Fibroblast of peridontal ligament (primary cell): Measurements from ENCODE around the gene CNTNAP5.
A peak's percentile ranks its signal among the peaks of the same experiment; 100 is the strongest.

ENCODE experiments used
- DNase-seq: peaks from one replicate; pipeline ENCODE4 v3.0.0-alpha.2; 2010; ENCODE audit errors: extremely low read depth

Gene CNTNAP5

DNA sequence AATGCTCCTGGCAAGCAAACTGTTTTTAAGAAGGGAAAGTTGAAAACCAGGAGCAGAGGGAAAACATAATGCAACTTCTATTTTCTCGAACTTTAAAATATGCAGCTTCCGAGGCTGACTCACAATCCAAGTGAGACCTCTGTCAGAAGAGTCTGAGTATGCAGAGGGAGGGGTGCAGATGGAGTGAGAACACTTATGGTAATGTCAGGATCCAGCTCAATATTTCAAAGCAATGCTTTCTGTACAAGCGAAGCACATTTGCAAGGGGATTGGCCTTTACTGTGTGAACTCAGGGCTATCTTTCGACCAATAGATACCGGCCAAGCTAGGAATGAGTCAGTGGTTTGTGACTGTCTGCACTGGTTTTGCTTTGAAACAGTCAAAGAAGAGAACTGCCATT lies 242.7 kb downstream of the CNTNAP5 start:
- peak; percentile 55 for DNase-seq

DNA sequence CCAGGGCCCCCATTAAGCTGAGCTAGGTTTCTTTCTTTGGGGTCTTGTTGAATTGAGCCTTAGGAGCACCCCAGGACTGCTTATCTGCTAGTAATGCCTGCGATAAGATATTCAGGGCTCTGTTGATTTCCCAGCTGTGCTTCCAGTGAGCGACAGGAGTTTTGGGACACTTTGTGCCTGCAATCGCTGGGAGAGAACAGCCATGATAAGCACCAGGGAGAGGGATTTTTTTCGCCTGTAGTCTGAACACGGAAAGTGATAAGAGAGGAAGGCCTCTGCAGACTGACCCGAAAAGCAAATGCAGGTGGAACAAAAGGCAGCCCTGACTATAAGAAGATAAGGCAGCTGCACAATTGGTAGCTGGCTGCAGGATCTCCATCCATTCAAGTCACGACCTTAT lies 244.3 kb downstream of the CNTNAP5 start:
- no peak for DNase-seq

DNA sequence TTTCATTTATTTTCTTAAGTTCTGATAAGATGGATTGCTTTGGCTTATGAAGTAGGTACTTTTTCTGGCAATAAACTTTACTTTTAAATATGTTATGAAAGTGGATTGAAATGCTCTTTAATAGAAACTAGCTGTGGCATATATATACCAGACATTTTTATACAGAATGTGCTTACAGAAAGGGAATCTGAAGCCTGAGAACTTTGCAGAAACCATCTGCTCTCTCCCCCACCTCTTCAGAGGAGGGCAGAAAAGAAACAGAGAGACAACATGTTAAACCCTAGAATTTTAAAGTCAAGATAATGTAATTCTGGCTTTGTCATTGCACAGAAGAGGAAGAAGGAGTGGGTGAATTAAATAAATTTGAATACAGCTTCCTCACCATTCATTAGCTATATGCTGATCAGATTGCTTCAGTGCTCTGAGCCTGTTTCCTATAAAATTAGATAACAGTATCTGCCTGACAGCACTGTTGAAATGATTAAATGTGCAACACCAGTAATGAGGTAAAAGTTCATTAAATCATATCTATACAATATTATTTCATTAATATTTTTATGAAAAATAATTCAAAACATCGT lies 247.3 kb downstream of the CNTNAP5 start:
- DNase-seq, result no peak

DNA sequence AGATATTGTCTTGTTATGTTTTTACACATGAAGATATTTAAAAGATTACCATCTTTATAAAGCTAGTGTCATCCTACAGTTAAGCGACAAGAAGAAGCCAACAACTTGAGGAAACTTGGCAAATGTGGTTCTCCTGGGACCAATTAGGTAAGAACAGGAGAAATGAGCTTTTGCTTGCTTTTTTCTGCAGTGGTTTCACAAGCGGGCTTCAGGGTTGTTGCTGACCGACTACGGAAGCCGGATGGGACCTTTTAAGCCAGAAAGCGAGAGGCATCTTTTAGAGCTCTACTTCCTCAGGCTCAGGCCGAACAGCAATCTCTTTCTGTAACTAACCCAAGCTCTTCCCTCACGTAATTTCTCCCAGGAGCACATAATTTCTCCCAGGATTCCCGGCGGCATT lies 256.5 kb downstream of the CNTNAP5 start:
- DNase-seq, result no peak

DNA sequence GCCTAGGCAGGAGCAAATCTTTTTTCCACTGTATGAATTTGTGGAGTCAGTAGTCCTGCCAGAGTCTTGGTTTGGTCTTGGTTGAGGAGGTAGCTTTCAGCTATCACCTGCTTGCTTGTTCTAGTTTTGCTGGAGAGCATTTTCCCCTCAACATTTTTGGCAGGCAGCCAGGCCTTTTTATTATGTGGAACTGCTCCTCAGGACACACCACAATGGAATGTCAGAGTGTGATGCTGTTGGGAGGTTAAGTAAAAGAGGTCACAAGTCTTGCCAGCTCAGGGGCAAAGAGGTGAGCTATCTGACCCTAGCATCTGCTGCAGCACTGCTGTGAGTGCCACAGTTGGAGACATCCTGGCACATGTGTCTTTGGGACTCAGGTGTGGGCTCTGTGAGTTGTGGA lies 258.0 kb downstream of the CNTNAP5 start:
- no peak for DNase-seq

DNA sequence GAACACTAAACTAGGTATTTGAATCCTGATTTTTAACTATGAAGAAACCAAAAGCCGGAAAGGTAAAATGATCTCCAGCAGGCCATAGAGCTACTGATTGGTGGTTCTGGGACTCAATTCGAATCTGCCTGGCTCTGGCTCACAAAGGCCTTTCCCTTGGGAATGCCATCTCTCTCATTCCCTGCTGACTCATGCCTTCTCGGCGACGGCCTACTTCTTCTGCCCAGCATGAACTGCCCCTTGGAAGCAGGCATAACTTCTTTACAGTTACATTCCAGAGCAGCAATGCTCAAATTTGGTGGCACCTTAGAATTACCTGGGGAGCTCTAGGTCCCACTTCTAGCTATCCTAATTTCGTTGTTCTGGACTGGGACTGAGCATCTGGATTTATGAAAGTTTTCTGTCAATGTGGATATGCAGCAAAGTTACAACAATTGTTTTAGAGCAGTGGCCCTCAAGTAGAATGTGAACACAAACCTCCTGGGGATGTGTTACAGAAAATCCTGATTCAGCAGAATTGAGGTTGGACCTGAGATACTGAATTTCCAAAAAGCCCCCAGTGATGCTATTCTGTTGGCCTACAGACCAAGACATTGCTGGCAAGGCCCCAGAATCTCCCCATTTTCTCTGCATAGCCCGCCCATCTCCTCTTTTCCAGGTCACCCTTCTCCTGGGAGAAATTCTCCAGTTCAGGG lies 261.1 kb downstream of the CNTNAP5 start:
- DNase-seq, result peak; percentile 26

DNA sequence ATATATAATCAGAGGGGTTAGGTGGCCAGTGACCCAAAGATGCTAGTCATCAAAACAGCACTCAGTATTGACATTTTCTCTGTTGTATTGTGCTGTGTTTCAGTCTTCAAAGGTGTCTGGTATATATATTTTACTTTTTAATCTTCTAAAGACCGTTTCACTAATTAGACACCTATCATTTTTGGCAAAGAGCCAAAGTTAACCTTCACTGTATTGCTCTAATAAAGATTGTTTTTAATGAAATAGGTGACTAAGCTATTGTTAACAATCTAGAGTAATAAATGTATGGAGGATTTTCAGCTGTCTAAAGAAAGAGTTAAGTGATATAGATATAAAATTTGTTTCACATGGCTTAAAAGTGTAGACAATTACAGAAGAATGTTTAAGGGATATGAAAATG lies 264.0 kb downstream of the CNTNAP5 start:
- DNase-seq, result no peak

DNA sequence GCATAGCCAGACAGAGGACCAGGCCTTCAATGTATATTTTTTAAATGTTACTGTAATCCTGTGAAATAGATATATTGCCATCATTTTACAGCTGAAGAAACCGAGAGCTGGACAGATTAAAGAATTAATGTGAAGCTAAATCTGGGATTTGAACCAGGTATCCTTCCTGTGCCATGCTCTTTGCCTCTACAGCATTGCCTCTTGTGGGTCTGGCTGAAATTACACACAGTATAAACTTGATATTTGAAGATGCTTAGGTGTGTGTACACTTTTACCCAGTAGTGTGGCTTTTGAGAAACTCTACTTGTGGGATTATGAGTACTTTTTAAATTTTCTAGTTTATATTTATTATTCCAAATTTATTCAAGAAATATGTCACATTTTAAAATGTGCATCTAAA lies 264.5 kb downstream of the CNTNAP5 start:
- no peak for DNase-seq

DNA sequence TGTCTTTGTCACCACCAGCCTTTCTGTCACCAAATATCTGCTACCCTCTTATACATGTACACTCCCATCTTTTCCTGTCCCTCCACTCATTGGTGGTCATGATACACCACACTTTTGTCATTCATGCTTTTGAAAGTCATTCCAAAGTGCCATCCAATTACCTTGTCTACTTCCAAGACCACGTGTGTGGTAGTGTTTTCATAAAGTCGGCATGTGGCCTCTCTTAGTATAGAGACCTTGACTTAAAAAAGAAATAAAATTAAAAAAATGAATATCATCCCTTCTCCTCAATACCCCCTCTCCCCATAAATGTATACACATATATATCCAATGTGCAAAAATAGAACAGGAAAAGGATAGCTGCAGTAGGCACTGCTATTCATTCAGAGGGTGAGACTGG lies 271.4 kb downstream of the CNTNAP5 start:
- DNase-seq, result no peak

DNA sequence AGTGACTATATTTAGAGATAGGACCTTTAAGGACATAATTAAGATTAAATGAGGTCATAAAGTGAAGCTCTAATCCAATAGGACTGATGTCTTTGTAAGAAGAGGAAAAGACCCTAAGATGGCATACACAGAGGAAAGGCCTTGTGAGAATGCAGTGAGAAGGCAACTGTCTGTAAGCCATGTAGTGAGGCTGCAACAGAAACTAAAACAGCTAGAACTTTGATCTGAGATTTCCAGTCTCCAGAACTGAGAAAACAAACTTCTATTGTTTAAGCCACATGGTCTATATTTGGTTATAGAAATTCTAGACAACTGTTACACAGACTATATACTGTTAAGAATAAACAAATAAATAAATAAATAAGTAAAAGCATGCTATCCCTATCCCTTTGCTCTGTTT lies 276.8 kb downstream of the CNTNAP5 start:
- no peak for DNase-seq

DNA sequence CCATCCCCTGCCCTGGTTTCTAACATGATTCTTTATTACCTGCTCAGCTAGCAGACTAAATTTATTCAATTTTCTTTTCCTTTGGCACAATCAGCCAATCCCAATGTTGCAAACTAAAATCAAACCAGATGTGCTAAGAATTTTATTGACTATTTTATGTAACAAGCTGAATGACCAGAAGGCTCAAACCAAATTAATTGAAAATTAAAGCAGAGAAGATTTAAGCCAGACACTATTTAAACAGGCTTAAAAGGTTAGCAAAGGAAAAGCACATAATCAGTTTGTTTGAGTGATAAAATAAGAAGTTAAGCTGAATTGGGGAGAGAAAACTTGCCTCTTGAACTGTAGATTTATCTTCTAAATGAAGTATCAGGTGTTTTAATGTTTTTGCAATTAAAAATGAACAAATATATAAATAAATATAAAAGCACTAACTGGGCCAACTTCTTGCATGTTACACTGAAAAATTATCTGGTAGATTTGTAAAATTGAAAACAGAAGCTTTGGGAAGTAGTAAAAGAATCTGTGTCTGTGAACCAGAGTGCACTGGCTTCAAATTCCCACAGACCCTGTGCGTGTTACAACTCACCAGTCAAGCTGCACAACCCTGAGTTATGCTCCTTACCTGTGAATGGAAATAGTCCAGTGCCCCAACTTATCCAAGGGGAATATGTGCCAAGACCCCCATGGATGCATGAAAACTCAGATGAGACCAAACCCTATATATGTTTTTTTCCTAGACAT lies 283.4 kb downstream of the CNTNAP5 start:
- DNase-seq, result no peak

DNA sequence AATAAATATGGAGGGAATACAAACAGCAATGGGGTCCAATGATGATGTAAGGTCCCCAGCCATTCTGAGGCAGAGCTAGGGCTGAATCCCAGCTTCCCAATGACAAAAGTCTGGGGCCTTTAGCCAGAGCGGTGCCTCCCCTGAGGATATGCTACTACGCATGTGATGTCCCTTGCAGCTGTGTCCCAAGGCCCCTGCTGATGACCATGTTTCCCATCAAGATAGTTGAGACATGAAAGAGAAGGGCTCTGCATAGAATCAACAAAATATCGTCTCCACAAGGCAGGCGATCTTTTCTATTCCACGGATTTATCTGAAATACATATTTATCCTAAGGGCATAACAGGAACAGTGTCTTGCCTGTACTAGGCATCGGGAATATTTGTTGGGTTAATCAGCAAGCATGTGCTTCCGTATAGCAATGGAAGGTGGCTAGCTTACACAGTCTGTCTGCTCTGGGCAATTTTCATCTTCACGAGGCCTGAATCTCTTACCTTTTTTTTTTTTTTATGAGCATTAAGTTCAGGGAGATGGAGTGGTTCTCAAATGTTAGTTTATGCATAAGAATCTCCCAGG lies 284.6 kb downstream of the CNTNAP5 start:
- no peak for DNase-seq

DNA sequence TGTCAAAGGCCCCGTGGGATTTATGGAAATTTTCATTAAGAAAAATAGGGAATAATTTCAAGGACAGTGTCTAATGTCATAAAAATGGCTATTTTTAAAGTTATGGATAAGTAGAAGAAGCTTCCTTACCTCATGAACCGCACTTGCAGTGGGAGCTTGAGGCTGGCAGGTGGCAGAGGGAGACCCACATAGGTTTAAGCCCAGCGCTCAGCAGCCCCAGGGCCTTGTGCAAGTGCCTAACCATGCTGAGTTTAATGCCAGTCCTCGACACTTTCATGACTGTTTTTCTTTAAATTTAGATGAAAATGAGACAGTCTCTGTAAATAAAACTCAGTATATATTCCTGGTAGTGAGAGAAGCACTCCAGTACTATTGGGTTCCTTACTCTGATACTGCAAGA lies 285.6 kb downstream of the CNTNAP5 start:
- DNase-seq, result no peak

DNA sequence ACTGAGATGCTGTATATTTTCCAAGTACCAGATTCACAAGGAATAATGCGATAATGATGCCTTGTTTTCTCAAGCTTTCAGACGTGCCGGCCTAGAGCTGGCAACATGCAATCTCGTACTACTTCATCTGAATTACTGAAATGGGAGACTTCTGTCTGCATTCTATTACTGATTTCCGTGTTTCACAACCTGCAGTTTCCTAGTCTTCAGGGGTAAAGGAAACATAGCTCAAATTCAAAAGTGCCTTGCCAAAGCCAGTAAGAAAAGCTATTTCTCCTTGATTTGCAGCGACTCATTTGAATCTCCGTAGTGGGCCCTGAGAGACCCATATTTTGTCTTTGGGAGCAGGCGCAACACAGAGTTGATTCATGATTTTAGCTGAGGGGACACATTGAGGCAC lies 289.0 kb downstream of the CNTNAP5 start:
- no peak for DNase-seq

DNA sequence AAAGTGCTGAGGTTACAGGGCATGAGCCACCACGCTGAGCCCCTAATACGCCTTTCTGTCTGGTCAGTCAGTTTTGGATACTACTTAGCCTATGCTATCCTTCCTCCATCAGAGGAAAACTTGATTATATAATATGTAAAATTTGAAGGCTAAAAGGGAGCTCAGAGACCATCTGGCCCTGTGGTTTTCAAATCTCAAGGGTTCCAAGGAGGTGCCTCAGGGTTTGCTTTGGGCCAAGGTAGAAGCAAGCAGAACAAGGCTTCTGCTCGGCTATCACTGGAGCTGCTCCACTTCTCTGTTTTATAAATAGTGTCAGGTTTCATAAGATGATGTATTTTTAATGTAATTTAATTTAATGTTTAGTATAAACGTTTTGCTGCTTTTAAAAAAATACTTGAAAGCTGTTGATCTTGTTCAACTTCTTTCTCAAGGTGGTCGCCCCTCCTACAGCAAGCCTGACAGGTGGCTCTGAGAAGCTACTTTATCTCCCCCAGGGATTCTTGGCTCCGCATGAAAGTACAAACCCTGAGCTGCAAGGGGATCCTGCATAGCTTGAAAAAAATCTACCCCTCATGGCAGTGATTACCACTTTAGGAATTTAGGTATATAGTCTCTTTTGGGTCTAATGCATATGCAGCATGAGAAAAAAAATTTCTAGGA lies 290.3 kb downstream of the CNTNAP5 start:
- DNase-seq, result no peak

DNA sequence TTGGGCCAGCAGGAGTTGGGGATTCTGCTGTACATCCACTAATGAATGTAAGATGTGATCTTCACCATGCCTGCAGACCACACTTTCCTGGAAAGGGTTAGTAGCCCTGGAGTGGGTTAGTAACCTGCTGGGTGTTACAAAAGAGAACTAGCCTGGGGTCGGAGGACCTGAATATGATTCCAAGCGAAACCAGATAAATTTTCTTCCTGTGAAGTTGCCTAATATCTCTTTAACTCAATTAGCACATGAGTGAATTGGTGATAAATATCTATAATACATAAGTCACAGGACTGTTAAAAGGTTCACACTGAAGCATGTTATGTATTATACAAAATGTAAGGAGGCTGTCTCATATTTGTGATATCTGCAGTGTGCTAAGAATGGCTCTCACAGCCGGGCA lies 291.0 kb downstream of the CNTNAP5 start:
- DNase-seq, result no peak

DNA sequence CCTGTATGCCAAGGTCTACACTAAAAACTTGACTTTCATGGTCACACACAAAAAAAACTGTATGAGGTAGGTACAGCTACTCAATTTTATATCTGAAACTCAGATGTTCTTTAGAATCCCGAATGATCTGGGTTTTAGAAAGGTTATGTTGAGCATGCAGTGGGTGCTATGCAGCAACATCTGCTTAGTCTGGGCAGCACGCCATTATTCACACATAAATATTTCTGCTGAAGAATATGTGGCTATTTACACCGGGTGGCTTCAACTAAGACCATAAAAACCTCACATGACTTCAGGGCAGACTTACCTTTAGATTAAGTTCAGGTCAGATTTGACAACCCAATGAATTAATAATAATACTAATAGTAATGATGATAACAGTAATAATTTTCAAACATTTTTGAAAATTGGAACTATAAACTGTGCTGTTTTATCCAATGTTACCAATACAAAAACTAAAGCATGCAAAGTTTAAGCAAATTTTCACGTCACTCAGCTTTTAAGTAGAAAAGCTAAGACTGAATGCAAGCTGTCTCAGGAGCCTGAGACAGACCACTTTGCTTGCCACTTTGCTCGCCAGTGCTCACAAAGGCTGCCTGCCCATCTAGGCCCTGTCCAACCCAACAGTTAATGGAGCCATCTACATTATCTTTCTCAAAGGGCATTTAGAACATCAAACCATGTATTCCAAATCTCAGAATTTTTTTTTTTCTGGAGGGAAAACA lies 292.0 kb downstream of the CNTNAP5 start:
- no peak for DNase-seq

DNA sequence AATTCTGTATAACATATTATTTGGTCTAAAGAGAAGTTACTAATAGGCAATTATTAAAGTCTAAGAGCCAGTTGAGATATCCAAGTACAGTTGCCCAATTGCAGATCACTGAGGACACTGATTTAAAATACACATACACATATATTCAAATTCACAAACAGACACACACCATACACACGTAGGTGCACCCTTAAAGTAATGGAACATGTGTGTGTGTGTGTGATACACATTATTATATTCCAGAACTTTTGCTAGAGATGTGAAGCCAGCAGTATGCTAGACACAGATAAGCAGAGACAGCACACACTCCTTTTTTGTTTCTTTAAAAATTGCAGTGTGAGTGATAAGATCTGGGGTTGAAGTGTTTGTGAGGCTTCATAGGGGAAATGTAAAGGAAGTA lies 292.5 kb downstream of the CNTNAP5 start:
- no peak for DNase-seq

DNA sequence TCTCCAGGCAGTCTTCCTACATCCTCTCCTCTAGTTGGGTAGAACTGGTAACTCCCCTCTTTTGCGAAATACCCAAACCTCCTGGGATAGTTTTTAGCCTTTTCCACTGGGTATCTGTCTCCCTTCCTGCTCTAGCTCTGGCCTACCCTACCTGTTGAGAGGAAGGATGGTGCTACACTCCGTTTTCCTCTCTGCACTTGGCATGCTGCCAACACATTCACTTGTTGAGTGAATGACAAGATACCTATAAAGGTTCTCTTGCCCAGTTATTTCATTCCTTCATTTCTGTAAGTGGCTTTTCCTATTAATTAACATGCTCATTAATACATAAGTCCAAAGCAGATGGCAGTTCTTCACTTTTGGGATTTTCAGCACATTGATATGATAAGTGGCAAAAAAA lies 293.8 kb downstream of the CNTNAP5 start:
- DNase-seq, result no peak

DNA sequence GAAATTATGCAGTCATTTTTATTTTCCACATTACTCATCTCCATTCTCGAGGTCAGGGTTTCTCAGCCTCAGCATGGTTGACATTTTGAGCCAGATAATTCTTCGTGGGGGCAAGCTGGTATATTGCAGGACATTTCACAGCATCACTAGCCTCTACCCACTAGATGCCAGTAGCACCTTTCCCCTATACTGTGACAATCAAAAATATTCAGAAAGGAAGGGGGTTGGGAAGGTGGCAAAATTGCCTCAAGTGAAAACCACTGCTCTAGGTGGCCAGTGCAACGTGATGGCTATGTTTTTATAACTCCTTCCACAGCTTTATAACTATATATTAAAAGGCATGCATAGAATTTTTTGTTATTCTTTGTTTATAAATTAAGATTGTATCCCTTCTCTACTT lies 294.5 kb downstream of the CNTNAP5 start:
- no peak for DNase-seq

DNA sequence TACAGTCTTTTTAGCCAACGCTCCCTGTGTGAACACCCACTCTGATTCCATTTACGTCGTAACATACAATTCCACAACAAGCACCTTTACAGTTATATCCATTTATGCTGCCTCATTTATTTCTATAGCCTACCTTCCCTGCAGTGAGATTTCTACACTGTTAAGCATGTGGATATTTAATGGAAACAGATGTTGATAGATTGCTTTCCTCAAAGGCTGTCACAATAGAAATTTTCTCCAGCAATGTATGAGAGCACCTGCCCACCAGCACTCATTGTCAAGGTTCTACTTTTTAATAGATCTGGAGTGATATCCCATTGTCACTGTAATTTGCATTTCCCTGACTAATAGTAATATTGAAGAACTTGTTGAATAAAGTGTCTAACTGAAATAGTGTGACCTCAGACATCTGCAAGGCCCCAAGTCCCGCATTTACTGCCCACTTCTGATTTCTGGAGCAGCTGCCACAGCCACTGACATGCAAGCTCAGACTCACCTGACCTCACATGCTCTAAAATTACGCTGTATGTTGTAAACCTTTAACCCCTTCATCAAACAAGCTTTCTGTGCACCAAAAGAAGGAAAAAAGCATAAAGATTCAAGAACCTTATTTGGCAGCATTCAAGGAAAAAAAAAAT lies 295.1 kb downstream of the CNTNAP5 start:
- no peak for DNase-seq
